Activated gamma-delta T cell treated with anti-CD3 and anti-CD28 coated beads, Interleukin-2, amount 50 U/mL, for 16 hours (primary cell): Measurements from ENCODE around the gene ERP27.

Experiments used
- DNase-seq: peaks from one replicate; pipeline ENCODE4 v3.0.0-alpha.2; 2020; ENCODE audit warnings: low read depth

ERP27 gene

DNA sequence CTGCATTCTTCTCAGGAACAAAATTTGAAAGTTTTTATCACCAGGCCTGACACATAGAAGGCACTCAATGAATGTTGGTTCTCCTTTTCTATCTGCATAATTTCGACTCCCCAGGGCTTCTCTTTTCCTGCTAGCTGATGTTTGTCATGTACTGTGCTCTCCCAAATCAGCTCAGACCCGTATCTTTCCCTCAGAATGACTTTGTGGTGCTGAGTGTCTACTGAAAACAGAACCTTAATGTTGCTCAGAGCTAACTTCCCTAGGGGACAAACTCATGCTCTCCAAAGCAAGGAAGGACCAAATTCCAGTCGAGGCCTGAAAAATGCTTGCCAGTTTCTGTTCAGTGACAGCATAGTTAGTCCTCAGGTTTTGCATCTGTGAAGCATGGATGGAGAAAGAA, 21.1 kb upstream of the ERP27 start:
- no peak for DNase-seq

DNA sequence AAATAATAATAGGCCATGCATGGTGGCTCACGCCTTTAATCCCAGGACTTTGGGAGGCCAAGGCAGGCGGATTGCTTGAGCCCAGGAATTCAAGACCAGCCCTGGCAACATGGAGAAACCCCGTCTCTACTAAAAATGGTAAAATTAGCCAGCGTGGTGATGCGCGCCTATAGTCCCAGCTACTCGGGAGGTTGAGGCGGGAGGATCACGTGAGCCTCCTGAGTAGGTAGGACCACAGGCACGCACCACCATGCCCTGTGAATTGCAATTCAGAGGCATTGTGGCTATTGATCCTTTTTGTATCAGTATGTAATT, 20.7 kb upstream of the ERP27 start:
- no peak for DNase-seq

DNA sequence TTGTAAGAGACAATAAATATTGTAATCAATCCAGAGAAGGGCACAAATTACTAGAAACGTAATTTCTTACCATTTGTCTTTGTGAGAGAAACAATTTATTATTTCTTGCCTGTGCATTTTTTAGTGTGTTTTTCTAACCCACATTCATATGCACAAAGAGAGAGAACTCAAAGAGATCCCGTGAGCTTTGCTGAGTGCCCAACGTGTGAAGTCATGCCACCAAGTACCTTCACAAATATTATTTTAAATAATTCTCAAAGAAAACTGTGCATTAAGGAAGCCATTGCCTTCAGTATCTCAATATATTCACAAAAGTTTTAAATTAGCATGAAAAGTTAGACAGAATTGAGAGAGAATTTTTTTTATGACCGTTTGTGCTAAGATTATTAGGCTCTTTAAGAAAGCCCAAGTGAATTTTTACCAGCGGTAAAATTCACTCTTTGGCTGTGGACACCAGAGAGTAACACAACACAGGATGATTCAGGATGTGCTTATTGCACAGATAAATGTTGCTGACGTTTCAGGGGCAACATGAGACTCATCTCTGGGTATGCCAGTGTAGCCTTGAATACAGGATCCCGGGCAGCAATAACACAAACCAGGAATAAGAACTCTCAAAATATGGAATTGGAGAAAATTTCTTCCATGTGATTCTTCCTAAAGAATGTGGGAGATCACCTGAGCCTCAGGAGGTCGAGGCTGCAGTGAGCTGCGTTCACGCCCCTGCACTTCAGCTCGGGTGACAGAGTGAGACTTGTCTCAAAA, 20.2 kb upstream of the ERP27 start:
- DNase-seq: no peak

DNA sequence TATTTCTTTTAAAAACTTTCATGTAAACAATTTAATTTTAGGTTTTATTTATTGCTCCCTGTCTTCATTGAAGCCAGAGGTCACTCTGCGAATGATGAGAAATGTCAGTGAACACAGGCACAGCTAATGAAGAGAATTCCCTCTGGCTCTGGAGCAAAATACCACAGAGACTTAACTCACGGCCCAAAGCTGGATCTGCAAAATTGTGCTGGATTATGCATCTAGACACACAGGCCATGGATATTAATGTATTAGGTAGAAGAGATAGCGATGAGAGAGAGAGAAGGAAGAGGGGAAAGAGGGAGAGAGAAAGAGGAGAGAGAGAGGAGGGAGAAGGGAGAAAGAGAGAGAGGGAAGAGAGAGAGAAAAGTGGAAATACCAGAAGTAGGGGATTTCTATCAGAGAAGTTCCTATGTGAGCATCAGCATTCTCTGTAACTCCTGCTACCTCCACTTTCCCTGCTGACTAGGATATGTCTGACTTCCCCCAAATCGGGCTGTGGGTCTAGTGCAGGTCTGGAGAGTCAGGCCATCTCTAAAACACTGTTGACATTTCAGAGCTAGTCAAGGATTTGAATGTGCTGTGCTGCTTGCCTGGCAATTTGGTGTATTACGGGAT, 19.3 kb upstream of the ERP27 start:
- DNase-seq: no peak

DNA sequence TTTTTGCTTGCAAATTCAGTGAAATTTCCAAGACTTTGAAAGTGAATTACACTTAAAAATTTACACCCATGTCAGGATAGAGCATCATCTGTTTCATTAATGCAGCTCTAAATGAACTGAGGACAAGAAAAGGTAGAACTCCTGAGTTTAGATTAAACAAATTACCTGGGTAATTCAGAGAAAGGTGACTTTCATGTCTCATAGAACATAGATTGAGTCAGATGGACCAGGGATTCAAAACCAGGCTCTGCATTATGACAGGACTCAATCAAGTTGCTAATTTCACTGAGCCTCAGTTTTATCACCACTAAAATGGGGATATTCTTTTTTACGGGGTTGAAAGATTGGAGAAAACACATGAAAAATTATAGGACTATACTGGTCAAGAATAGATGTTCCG, 18.6 kb upstream of the ERP27 start:
- DNase-seq: no peak

DNA sequence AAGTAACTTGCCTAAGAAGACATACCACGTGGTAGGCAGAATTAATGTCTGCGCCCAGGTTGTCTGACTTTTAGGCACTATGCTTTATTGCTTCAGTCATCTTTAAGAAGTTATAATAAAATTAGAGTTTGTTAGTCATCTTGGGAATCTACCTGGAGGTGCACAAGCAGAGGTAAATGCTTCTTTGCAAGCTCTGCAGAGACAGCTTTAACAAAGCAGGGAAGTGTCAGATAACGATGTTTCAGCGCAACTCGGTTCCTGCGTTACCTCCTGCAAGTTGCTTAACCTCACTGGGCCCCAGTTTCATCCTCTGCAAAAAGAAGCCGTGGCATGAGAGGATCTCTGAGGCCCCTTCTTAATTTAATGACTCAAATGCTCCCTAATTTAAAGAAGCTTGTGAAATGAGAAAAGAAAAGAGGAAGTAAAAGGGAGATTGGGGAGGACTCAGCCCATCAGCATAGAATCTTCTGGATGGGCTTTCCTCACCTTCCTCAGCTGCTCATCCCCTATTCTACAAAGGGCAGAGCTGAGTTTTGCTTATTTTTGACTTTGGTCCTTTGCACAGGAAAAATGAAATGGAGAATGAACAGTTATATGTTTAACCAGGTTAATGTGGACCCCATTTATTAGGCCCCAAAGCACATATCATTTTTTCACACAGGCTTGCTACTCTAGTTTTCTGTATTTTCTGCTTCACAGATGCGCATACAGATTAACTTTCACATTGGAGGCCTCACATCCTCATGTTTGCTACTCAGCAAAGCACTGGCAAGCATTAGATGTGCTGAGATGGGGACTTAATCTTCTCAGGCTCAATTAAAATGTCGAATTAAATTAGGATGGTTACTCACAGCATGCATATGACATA, 17.9 kb upstream of the ERP27 start:
- no peak for DNase-seq

DNA sequence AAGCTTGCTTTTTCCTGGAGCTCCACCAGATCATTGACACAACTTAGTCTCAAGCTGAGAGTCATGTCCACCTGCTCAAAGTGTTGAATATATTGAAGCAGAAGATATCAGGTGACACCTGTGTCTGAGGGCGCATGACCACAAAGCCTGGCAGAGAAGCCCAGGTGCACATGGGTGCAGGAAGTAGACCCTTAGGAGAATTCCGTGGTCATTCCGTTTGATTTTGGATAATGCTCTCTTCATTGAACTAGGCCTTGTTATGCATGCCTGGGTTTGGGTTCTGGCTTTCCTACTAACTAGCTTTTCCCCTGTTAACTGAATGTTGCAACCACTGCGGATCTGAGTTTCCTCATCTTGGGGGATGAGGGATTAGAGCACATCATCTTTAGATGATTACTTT, 15.9 kb upstream of the ERP27 start:
- DNase-seq: no peak

DNA sequence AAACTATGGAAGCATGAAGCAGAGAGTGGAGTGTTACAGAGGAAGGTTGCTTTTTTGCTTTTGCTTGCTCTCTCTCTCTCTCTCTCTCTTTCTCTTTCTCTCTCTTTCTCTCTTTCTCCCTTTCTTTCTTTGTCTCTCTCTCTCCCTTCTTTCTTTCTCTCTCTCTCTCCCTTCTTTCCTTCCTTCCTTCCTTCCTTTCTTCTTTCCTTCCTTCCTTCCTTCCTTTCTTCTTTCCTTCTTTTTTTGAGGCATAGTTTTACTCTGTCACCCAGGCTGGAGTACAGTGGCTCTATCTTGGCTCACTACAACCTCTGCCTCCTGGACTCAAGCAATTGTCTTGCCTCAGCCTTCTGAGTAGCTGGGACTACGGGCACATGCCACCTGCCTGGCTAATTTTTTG, 15.4 kb upstream of the ERP27 start:
- DNase-seq: no peak

DNA sequence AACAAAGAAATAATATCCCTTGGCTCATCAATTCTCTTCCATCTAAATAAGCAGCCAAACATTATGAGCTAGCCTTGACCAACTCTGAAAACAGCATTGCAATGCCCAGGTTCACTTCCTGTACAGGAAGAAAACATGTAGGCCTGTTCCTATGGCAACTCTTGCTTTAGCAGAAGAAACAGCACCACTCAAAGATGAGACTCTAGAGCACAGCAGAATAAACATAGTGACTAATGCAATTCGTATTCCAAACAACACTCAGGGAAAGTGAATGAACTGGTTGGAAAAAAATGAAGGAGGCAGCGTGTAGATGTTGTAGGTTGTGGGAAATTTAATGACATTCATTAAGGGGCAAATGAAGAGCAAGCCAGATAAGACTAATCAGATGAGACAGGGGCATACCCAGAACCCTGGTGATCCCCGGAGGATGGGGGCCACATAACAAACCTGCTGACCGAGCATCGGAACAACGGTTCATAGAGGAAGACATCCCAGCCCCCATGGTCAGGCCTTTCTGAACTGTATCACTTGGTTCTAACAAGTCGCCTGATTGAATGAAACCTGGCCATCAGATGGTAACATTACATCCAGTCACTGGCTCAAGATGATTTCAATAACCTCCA, 14.1 kb upstream of the ERP27 start:
- no peak for DNase-seq

DNA sequence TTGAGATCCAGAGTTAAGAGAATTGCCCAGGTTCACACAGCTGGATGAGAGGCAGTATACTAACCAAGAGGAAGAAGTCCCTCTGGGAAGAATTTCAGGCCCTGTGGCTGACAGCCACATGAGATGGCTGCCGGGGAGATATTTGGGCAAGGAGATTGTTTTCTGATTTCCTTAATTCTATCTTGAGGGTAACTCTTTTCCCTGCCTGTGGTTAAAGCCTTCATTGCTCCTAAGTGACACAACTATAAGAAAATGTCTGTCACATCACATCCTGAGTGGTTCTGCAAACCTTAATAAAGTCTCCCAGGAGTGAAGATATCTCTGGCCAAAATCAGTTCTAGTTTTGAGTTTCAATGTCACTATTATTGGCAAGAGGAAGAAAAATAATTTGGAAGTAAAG, 13.5 kb upstream of the ERP27 start:
- no peak for DNase-seq

DNA sequence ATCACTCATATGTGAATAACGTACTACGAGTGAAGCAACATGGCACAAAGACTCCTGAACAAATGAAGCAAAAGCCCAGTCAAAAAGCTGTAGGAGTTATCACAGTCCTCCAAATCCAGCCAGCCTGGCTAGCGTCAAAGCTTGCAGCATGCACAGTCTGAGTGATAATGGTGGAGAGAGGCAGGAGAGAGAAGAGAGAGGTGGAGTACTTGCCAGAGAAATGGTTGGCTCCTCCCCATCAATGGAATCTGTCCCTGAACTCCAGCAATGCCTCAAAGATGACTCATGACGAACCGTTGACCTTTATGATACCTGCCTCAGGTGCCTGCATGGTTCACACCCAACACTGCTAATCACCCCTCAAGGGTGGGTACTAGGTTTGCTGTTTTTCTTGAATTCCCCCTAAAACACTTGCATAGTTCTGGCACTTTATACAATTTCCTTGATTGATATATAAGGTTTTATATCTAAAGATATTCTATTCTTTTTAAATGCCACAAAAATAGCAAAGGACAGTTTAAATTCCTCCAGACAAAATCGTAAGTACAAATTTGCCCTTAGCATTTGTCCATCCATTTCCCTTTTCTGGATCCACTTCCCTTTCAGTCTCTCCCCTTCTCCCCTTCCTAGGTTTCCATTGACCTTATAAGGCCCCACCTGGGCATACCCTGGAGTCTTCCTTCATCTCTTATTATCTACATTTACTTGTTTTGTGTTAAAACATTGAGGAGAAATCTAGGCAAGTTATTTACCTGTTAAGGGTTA, 12.8 kb upstream of the ERP27 start:
- DNase-seq: no peak

DNA sequence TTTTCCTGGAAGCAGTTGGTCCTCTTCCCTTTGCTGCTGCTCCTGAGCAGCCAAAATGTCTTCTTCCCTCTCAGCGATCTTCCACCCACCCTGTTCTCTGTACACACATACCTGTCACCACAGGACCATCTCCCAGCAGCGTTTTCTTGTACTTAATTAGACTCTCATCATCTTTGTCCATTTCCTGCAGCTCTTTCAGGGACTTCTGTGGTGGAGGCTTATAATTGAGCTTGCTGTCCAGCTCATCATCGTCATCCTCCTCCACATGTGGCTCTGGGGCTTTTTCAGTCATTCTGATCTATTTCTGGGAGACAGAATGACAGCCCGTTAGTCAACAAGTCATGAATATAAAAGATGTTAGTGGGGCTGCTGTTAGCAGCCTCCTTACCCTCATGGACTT, 12.1 kb upstream of the ERP27 start:
- no peak for DNase-seq

DNA sequence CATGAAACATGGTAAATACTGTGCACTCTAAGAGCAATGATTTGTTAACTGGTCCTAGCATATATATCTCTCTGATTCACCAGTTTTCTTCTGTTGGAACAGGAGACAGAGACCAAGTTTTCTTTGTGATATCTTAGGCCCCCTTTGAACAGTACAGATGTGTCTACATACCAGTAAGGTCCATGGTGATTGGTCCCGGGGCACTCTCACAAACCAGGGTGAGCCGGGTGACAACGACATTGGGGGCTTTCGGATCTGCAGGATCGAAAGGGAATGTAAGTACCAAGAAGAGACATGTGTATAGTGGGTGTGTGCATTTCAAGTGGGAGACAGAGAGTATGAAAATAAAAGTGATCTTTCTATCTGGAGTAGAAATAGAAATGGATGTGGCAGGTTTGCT, 11.3 kb upstream of the ERP27 start:
- no peak for DNase-seq

DNA sequence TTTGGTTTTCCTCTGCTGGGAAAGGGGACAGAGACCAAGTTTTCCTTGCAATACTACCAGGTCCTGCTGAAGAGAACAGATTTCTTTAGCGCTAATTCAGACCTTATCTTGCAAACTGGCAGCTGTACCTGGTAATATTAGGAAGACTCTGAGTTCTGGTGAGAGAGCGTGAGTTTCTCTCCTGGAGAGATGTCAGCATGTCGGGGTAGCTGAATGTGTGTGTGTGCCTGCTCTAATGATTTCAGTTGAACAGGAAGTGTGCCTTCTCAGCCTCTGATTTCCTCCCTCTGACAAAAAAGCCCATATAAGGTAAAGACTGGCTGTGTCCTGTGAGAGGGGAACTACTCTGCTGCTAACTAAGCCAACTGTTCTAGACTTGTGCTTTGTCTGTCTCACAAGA, 10.3 kb upstream of the ERP27 start:
- DNase-seq: peak; percentile 41

DNA sequence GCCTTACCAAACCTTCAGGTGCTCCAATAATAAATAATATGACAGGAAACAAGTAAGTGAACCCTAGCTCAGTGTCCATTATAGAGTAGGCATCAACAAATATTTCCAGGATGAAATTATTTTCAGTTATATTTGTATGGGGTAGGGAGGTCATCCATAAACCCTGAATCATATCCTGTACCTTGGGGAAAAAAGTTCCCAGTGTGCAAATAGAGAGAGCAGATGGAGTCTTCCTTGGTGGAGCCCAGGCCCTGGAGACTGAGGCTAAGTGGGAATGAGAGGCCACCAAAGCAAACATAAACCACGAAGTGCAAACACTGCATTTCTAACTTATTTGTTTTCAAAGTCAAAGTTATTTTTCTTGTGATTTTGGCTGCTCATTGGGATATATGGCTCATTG, 8.5 kb upstream of the ERP27 start:
- DNase-seq: no peak

DNA sequence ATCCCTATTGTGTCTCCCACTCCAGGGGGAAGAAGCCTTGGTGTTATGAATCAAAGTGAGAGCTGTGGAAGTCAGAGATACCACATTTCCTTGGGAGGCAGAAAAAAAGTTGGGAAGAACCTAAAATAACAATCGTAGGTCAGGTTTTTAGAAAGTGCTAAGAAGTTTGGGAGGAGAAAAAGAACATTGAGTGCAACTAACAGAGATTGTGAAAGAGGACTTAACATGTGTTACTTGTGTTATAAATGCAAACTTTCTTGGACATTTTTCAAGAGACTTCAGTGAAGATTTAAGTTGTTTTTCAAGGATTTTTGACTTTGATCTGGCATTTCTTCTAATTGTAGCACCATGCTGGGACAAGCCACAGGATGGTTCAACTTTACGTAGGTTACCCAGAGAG, 7.8 kb upstream of the ERP27 start:
- no peak for DNase-seq

DNA sequence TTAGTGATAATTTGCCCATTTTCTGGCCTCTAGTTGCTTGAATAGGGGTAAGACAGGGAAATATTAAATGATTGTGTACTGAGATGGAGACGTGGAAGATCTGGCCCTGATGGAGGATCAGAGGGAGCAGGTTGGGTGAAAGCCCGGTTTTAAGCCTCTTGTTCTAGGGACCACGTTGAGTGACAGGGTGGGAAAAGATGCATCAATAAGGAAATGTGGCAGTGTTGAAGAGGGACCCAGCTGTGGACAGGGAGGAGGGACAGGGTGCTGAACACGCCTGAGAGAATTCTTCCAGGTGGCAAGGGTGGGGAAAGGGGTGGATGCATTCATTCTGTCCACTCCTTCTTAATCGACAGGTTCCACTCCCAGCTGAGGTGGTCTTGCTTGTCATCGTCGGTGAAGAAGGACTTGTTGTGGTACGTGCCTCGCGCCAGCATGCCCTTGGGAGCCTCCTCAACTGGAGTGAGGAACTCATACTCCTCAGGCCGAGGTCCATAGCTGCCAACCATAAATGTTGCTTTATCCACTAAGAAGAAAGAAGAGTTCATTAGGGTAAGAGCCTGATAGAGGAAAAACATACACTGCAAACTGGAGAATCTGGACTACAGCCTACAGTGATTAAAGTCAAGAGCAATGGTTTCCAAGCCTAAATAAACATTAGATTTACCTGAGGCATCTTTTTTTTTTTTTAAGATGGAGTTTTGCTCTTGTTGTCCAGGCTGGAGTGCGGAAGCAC, 4.0 kb upstream of the ERP27 start:
- no peak for DNase-seq

DNA sequence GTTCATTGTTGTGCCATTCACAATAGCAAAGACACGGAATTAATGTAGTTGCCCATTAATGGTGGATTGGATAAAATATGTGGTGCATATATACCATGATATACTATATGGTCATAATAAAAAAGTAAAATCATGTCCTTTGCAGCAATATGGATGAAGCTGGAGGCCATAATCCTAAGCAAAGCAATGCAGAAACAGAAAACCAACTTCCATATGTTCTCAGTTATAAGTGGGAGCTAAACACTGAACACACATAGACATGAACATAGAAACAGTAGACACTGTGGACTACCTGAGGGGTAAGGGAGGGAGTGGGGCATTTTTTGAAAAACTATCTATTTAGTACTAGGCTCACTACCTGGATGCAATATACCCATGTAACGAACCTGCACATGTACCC, 3.0 kb upstream of the ERP27 start:
- no peak for DNase-seq

DNA sequence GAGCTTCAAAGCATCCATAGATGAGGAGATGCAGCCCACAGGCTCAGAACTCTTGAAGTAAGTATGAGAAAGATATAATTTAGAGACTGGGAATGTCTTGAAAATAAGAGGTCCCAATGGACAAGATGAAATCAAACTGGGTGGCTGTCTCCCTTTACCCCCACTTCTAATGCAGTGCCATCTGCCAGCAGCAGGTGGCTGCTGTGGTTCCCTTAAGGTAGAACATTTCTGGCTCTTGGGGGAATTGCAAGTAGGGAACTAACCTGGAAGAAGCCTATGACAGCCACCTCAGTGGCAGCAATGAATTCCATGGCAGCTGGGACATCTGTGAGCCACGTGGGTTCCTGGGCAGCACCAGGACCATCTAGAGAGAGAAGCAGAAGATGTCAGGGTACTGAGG, 648 bp downstream of the ERP27 start:
- no peak for DNase-seq

DNA sequence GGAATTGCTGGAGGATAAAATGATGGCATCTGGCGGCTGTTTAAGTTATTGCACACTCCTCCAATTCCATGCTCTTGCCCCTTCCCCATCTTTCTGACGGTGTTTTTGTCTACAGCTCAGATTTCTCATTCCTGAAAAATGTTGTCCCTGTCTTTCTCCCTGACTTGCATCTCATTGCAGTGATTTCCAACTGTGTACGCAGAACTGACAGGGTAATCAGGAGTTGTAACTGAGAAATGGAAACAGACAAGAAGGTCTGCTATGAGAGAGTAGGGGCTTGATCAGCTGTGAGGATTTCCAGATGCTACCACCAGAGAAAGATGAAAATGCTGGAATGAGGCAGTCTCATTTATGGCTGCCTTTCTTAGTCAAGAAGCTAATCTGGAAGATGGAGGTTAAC, 1.3 kb downstream of the ERP27 start:
- no peak for DNase-seq

DNA sequence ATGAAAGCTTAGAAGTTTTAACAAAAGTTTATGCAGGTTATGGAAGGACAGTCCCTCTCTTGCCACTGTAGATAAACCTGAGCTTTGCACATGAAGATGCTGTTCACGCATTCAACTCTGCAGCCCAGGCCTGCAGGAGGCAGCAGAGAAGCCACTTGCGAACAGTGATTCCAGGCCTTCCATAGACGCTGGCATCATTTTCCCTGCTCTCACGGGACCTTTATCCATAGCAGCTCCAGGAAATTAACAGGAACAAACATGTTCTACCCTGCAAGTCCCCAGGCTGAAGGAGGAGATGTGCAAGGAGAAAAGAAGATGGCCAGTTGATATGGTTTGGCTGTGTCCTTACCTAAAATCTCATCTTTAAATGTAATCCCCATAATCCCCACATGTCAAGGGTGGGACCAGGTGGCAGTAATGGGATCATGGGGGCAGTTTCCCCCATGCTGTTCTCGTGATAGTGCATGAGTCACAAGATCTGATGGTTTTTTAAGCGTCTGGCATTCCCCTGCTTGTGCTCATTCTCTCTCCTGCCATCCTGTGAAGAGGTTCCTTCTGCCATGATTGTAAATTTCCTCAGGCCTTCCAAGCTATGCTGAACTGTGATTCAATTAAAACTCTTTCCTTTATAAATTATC, 2.0 kb downstream of the ERP27 start:
- no peak for DNase-seq
